ENCODE measurements around the gene ABTB2.

The ABTB2 gene

GRCh38 chr11:34267417-34267816 lies 90.4 kb downstream of the ABTB2 start:
- in situ Hi-C loops (cut with HindIII; ENCODE audit: low sequenced_read_pairs): no loop called here

- in situ Hi-C loops (cut with HindIII; ENCODE audit: low sequenced_read_pairs): no loop called here
Measured at GRCh38 chr11:34267013-34267412, 90.8 kb downstream of the ABTB2 start.

- in situ Hi-C loops (cut with HindIII; ENCODE audit: low sequenced_read_pairs): no loop called here
Measured at GRCh38 chr11:34266090-34266912, 91.5 kb downstream of the ABTB2 start.

GRCh38 chr11:34264303-34265110 lies 93.3 kb downstream of the ABTB2 start:
- in situ Hi-C loops (cut with HindIII; ENCODE audit: low sequenced_read_pairs): no loop called here

GRCh38 chr11:34263441-34264091 lies 94.2 kb downstream of the ABTB2 start:
- in situ Hi-C loops (cut with HindIII; ENCODE audit: low sequenced_read_pairs): no loop called here

GRCh38 chr11:34262531-34263081 lies 95.2 kb downstream of the ABTB2 start:
- in situ Hi-C loops (cut with HindIII; ENCODE audit: low sequenced_read_pairs): no loop called here

GRCh38 chr11:34261820-34262219 lies 96.0 kb downstream of the ABTB2 start:
- in situ Hi-C loops (cut with HindIII; ENCODE audit: low sequenced_read_pairs): no loop called here

GRCh38 chr11:34261095-34261494 lies 96.7 kb downstream of the ABTB2 start:
- in situ Hi-C loops (cut with HindIII; ENCODE audit: low sequenced_read_pairs): no loop called here

- in situ Hi-C loops (cut with HindIII; ENCODE audit: low sequenced_read_pairs): no loop called here
Measured at GRCh38 chr11:34260072-34260575, 97.7 kb downstream of the ABTB2 start.

GRCh38 chr11:34259087-34259486 lies 98.7 kb downstream of the ABTB2 start:
- in situ Hi-C loops (cut with HindIII; ENCODE audit: low sequenced_read_pairs): no loop called here

- in situ Hi-C loops (cut with HindIII; ENCODE audit: low sequenced_read_pairs): no loop called here
Measured at GRCh38 chr11:34256626-34257025, 101.2 kb downstream of the ABTB2 start.

GRCh38 chr11:34256150-34256549 lies 101.7 kb downstream of the ABTB2 start:
- in situ Hi-C loops (cut with HindIII; ENCODE audit: low sequenced_read_pairs): no loop called here

GRCh38 chr11:34255101-34255500 lies 102.7 kb downstream of the ABTB2 start:
- in situ Hi-C loops (cut with HindIII; ENCODE audit: low sequenced_read_pairs): no loop called here

- in situ Hi-C loops (cut with HindIII; ENCODE audit: low sequenced_read_pairs): no loop called here
Measured at GRCh38 chr11:34254011-34254410, 103.8 kb downstream of the ABTB2 start.

- in situ Hi-C loops (cut with HindIII; ENCODE audit: low sequenced_read_pairs): no loop called here
Measured at GRCh38 chr11:34252651-34253050, 105.2 kb downstream of the ABTB2 start.

GRCh38 chr11:34252015-34252414 lies 105.8 kb downstream of the ABTB2 start:
- in situ Hi-C loops (cut with HindIII; ENCODE audit: low sequenced_read_pairs): no loop called here

- in situ Hi-C loops (cut with HindIII; ENCODE audit: low sequenced_read_pairs): no loop called here
Measured at GRCh38 chr11:34251589-34251980, 106.2 kb downstream of the ABTB2 start.

- in situ Hi-C loops (cut with HindIII; ENCODE audit: low sequenced_read_pairs): no loop called here
Measured at GRCh38 chr11:34250732-34251588, 106.8 kb downstream of the ABTB2 start.

- in situ Hi-C loops (cut with HindIII; ENCODE audit: low sequenced_read_pairs): no loop called here
Measured at GRCh38 chr11:34250211-34250610, 107.6 kb downstream of the ABTB2 start.

- in situ Hi-C loops (cut with HindIII; ENCODE audit: low sequenced_read_pairs): loop anchor here (5.0 to 10.0 kb wide), 2 partner anchors 47 to 65 kb away; no protein-coding TSS in a partner anchor
Measured at GRCh38 chr11:34249439-34249838, 108.4 kb downstream of the ABTB2 start.

All from endothelial cell of hepatic sinusoid (primary cell).